NT2/D1 (cell line): ENCODE results near the gene LYZL1.

Source experiments
- DNase-seq: peaks from one replicate; pipeline ENCODE4 v3.0.0-alpha.2; 2011; ENCODE audit warnings: low read depth, low spot score
- H3K27me3 ChIP-seq: 2 replicates; pipeline ENCODE4 v1.6.0; 2011; ENCODE audit warnings: mild to moderate bottlenecking; ENCODE audit not compliant: insufficient read length, insufficient read depth
- H3K36me3 ChIP-seq: 2 replicates; pipeline ENCODE4 v1.6.1; 2011; ENCODE audit warnings: mild to moderate bottlenecking, low read length, mixed read lengths; ENCODE audit not compliant: insufficient read depth, insufficient read length
- H3K4me1 ChIP-seq: 2 replicates; pipeline ENCODE4 v1.5.1; 2011; ENCODE audit not compliant: insufficient read depth, insufficient read length
- H3K4me3 ChIP-seq: 2 replicates; pipeline ENCODE4 v1.5.1; 2011; ENCODE audit warnings: low read depth; ENCODE audit not compliant: insufficient read length
- H3K9ac ChIP-seq: 2 replicates; pipeline ENCODE4 v1.6.0; 2011; ENCODE audit warnings: low read depth; ENCODE audit not compliant: insufficient read length
- H3K9me3 ChIP-seq: 2 replicates; pipeline ENCODE4 v1.5.1; 2011; ENCODE audit warnings: mild to moderate bottlenecking, low read length; ENCODE audit not compliant: insufficient read depth
- SUZ12 ChIP-seq: IDR thresholded peaks from 2 replicates; pipeline ENCODE4 v1.6.1; 2011; ENCODE audit not compliant: insufficient read length, insufficient read depth; ENCODE audit errors: extremely low read depth
- YY1 ChIP-seq: IDR thresholded peaks from 2 replicates; pipeline ENCODE4 v1.6.1; 2011; ENCODE audit not compliant: insufficient read length, insufficient read depth
- ZNF274 ChIP-seq: IDR thresholded peaks from 2 replicates; pipeline ENCODE4 v1.6.1; 2011; ENCODE audit warnings: mild to moderate bottlenecking, low read depth, low read length

LYZL1 gene

DNA sequence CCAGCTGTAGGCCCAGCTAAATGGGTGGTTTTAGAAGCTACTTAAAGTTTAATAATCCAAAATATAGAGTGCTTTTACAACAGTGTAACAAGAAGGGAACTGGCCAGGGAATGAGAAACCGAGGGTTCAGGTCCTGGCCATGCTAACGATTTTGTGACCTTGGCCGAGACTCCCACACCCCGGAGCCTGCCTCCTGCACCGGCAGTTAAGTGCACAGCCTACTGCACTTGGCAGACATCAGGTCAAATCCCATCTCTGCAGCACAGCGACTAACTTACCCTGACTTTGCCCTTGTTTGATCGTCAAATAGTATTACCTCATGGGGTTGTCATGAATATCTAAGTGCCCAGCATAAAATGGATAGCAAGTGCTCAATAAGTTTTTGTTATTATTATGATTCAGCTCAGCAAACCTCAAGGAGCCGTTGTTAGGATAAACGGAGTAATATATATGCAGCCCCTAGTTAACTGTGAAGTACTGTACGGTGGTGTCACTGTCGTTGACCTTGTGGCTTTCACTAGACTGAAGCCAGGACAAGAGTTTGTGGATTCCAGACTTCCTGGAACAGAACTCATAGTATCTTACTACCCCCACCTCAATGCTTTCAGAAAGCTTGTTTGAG is 35.5 kb downstream of the LYZL1 start:
- no peak for DNase-seq
- H3K36me3 ChIP-seq = no peaks in the 10 kb centered on the region

DNA sequence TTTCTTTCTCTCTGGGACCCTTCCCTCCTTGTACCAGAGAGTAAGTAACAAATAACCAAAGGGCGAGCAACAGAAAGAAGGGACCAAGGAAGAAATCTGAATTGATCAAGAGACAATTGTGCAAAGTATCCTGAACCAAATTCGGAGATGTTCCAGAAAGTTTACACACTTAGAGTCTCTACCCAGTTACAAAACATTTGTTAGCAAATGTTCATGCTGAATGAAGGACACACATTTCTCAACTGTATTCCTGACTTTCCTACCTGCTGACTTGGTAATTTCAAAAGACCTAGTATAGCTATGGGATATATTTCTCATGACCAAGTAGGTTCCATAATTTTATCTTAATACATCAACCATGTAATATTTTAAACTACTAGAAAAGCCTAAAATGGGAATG is 37.4 kb downstream of the LYZL1 start:
- Histone ChIP-seq H3K4me3 (no peak overlapping the region), H3K9ac (no peak overlapping the region), H3K4me1 (peaks cover 2% of the 10 kb centered on the region), H3K36me3 (no peaks in the 10 kb centered on the region), H3K9me3 (no peaks in the 10 kb centered on the region), H3K27me3 (no peaks in the 10 kb centered on the region)
- TF ChIP-seq YY1 = no peak
- no peak for TF ChIP-seq ZNF274
- no peak for TF ChIP-seq SUZ12
- no peak for DNase-seq

More for the DNA sequence above, 35.5 kb downstream of the LYZL1 start:
- Histone ChIP-seq H3K4me1 (peaks cover 2% of the 10 kb centered on the region), H3K27me3 (no peaks in the 10 kb centered on the region), H3K4me3 (no peak overlapping the region), H3K9me3 (no peaks in the 10 kb centered on the region), H3K9ac (no peak overlapping the region)
- TF ChIP-seq ZNF274 = no peak
- TF ChIP-seq SUZ12 = no peak
- TF ChIP-seq YY1 = no peak

DNA sequence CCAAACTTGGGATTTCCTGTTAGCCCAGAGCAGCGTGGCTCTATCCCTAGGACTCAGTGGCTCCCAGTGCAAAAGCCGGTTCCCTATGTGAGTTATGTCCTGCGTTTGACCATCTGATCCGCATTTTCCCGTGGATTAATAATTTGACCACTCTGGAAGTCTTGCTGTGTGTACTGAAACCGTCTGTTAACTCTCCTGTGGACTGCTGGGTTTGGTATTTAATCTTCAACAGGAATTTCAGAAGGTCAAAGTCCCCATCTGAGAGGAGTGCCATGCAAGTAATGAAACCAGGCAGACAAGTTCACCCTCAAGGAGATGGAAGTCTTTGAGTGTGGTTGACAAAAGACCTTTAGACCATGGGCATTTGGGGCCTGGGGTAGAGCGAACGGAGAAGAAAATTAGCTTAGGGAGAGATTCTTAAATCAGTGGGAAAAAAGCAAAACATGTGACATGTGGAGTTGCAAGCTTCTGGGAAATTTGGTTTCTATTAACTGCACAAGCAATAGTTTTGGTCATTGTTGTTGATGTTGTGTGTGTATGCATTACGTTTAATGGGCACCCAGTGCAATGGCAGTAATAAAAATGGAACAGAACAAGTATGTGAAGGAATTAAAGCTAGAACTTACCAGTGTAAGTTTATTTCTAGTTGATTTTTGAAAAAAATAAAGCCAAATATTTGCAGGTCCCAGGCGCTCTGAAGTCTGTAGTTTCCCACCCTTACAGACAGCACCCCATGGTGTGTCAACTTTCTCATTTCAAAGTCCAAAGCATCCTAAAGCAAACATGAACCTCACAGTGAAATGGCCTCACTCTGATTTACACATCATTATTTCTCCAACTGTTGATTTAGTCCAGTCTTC is 38.2 kb downstream of the LYZL1 start:
- H3K4me1 ChIP-seq = peaks cover 2% of the 10 kb centered on the region
- no peaks in the 10 kb centered on the region for H3K36me3 ChIP-seq
- H3K9ac ChIP-seq = no peak overlapping the region
- no peaks in the 10 kb centered on the region for H3K9me3 ChIP-seq
- H3K27me3 ChIP-seq = no peaks in the 10 kb centered on the region
- TF ChIP-seq YY1 = no peak
- no peak for TF ChIP-seq ZNF274
- TF ChIP-seq SUZ12 = no peak
- no peak overlapping the region for H3K4me3 ChIP-seq
- no peak for DNase-seq

DNA sequence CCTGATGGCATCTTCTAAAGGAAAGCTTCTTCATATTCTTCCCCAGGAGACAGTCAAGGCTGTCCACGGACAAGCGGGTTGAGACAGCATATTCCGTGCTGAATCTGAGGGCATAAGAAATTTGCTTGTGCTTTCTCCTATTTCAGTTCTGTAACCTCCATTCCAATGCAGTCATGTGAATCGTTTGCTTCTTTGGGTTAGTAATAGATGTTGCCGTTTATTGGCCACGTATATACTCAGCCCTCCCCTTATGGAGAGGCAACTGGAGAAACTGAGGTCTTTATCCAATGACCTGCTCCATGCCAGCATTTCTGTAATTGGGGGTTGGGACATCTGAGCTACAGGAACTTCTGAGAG is 38.9 kb downstream of the LYZL1 start:
- H3K9ac ChIP-seq = no peak overlapping the region

DNA sequence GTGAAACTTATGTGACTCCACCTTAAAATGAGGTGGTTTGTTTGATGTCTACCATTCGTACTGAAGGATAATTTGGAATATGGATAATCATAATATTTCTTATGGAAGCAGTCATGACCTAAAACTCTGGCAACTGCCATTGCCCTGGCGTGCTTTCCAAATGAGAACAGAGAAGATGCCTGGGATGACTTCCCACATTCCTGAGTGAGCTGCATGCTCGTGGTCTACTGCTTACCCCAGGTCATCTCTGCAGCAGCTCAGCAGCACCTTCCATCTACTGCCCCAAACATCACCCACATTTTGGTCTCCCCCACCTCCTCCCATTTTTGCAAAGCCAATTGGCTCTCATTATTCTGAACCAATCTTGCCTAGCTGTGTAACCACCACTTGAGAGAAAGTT is 40.1 kb downstream of the LYZL1 start:
- Histone ChIP-seq H3K9ac (no peak overlapping the region), H3K36me3 (no peaks in the 10 kb centered on the region), H3K4me1 (peaks cover 2% of the 10 kb centered on the region), H3K9me3 (no peaks in the 10 kb centered on the region), H3K4me3 (no peak overlapping the region), H3K27me3 (no peaks in the 10 kb centered on the region)
- TF ChIP-seq SUZ12 (no peak), ZNF274 (no peak), YY1 (no peak)
- DNase-seq = no peak

More for the DNA sequence above, 38.9 kb downstream of the LYZL1 start:
- DNase-seq = no peak
- no peaks in the 10 kb centered on the region for H3K27me3 ChIP-seq
- peaks cover 2% of the 10 kb centered on the region for H3K4me1 ChIP-seq
- H3K9me3 ChIP-seq = no peaks in the 10 kb centered on the region
- no peaks in the 10 kb centered on the region for H3K36me3 ChIP-seq
- no peak for TF ChIP-seq ZNF274
- no peak for TF ChIP-seq SUZ12
- no peak for TF ChIP-seq YY1
- no peak overlapping the region for H3K4me3 ChIP-seq

DNA sequence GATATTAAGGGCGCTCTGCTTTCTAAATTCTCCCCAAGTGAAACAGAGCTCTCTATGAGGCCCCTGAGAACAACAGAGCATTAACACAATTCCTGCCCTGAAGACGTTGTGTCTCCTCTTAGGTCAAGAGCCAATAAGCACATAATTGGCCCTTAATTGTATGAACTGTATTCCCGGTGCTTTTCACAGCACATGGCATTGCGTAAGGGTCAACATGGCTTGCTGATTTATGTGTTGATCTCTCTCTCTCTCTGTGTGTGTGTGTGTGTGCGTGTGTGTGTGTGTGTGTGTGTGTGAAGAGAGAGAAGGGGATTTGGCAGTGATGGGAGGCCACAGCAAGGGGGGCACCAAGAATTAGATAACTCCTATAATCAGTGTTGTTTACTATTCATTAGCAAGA is 40.5 kb downstream of the LYZL1 start:
- Histone ChIP-seq H3K4me1 (no peaks in the 10 kb centered on the region), H3K9me3 (peaks cover under 1% of the 10 kb centered on the region; the same call in 1 of the 2 replicates), H3K9ac (no peak overlapping the region), H3K27me3 (no peaks in the 10 kb centered on the region), H3K36me3 (no peaks in the 10 kb centered on the region), H3K4me3 (no peak overlapping the region)
- DNase-seq = no peak
- TF ChIP-seq YY1 = no peak
- no peak for TF ChIP-seq SUZ12
- TF ChIP-seq ZNF274 = no peak

DNA sequence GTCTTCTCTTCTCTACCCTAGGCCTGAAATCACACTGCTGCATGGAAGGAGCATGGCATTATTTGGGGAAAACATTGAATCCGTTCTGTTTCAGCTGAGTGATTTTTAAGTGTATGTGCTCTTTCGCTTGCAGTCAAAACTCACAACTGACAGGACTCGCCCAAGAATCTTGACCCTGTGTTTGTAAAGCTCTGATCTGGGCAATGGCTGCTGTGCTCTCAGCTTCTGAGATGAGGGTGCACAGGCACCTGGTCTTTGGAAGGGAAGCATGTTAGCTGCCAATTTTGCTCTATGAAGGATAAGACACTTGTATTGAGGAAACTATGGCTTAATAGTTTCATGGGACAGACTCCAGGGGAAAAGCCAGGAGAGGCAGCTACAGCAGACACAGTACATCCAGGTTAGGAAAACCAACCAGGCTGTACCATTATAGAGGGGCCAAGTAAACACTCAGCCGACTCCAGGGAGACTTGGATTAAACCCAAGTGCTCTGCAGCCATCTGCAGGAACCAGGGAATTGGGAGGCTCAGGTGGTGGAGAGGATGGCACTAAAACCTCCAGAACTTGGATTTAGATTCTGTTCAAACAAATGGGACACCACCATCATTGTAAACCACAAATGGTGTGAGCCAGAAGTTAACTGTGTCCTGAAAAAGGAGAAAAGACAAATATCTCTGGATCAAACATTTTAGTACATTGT is 43.3 kb downstream of the LYZL1 start:
- no peak for DNase-seq
- H3K4me1 ChIP-seq = no peaks in the 10 kb centered on the region
- H3K27me3 ChIP-seq = no peaks in the 10 kb centered on the region
- no peak overlapping the region for H3K4me3 ChIP-seq
- TF ChIP-seq YY1 (no peak), SUZ12 (no peak), ZNF274 (no peak)
- H3K36me3 ChIP-seq = no peaks in the 10 kb centered on the region
- H3K9me3 ChIP-seq = peaks cover 11% of the 10 kb centered on the region; the same call in 1 of the 2 replicates
- no peak overlapping the region for H3K9ac ChIP-seq
